Gastroesophageal sphincter (tissue), 3 donors: ENCODE measurements around the gene HS3ST6.

Experiments
- EP300 ChIP-seq: sonication (generic); formaldehyde crosslinking; IDR thresholded peaks from one replicate; pipeline ENCODE4 v1.6.1; 2017; ENCODE audit warnings: antibody characterized with exemption, mild to moderate bottlenecking
- POLR2A ChIP-seq, 2 donors: fragments of 450-650 bp; IDR thresholded peaks; one replicate each; pipeline ENCODE4 v1.6.1; 2017; ENCODE audit warnings: antibody characterized with exemption in 2 of 2, mild to moderate bottlenecking in 2 of 2, moderate library complexity in 1 of 2
- POLR2AphosphoS5 ChIP-seq: sonication (generic); formaldehyde crosslinking; IDR thresholded peaks from one replicate; pipeline ENCODE4 v1.6.1; 2017; ENCODE audit warnings: antibody characterized with exemption
- TF ChIP-seq, protein P1 (sequence below), 4 experiments: fragments of 200-600 bp in 2 of 4; fragments of 450-650 bp in 2 of 4; sonication (generic) in 1 of 4; IDR thresholded peaks; one replicate each; pipeline ENCODE4 v1.5.1; 2017 to 2019; ENCODE audit warnings: antibody characterized with exemption in 4 of 4, mild to moderate bottlenecking in 2 of 4, moderate library complexity in 2 of 4

DNA sequence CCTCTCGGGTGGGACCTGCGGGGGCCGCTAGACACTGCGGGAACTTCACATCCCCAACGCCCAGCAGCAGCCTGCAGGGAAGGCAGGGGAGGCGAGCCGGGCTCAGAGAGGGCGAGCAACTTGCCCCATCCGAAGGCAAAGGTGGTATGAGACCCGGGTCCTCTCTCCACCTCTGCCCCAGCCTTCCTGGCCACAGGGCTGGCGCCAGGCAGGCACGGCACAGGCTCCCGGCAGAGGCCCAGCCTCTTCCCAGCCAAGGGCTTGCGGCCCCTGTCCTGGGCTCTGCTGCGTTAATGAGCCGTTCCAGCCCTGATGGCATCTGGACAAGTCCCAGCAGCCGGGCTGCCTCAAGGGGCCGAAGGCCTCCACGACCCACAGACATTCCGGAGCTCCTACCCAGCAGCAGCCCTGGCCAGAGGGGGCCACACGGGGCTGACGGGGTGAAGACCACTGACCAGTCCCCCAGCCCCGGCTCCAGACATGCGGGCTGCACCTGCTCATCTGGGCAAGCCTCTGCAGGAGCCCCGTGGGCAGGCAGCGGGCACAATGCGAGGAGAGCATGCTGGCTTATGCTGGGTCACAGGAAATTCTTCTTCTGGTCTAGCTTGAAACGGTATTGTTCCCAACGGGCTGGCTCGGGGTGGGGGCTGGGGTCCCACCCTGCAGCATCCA, 1.2 kb upstream of the HS3ST6 start:
- TF ChIP-seq, protein P1, sequence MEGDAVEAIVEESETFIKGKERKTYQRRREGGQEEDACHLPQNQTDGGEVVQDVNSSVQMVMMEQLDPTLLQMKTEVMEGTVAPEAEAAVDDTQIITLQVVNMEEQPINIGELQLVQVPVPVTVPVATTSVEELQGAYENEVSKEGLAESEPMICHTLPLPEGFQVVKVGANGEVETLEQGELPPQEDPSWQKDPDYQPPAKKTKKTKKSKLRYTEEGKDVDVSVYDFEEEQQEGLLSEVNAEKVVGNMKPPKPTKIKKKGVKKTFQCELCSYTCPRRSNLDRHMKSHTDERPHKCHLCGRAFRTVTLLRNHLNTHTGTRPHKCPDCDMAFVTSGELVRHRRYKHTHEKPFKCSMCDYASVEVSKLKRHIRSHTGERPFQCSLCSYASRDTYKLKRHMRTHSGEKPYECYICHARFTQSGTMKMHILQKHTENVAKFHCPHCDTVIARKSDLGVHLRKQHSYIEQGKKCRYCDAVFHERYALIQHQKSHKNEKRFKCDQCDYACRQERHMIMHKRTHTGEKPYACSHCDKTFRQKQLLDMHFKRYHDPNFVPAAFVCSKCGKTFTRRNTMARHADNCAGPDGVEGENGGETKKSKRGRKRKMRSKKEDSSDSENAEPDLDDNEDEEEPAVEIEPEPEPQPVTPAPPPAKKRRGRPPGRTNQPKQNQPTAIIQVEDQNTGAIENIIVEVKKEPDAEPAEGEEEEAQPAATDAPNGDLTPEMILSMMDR (IDR thresholded peaks at IDR 0.05): no peak
- TF ChIP-seq EP300: no peak
- TF ChIP-seq POLR2A (IDR thresholded peaks at IDR 0.05): no peak
- no peak for TF ChIP-seq POLR2AphosphoS5
